Effector memory CD4-positive, alpha-beta T cell (primary cell): Measurements from ENCODE around the gene ECI2.

ENCODE experiments used
- DNase-seq, 3 donors: peaks; one replicate each; pipeline ENCODE4 v3.0.0-alpha.2; 2020
- H3K27ac ChIP-seq: 2 replicates; pipeline ENCODE4 v1.7.0; 2013; ENCODE audit warnings: mild to moderate bottlenecking, low read length, moderate library complexity; ENCODE audit not compliant: insufficient read depth, poor library complexity, severe bottlenecking
- H3K27me3 ChIP-seq: replicated peaks from 2 replicates; pipeline ENCODE4 v1.7.0; 2013; ENCODE audit warnings: mild to moderate bottlenecking, low read length; ENCODE audit not compliant: insufficient read depth, control insufficient read depth, poor library complexity, severe bottlenecking
- H3K36me3 ChIP-seq: 2 replicates; pipeline ENCODE4 v1.7.0; 2013; ENCODE audit warnings: mild to moderate bottlenecking, low read length, moderate library complexity; ENCODE audit not compliant: control insufficient read depth, insufficient read depth
- H3K4me1 ChIP-seq: 2 replicates; pipeline ENCODE4 v1.7.0; 2013; ENCODE audit warnings: low read length, mild to moderate bottlenecking; ENCODE audit not compliant: control insufficient read depth, insufficient read depth, poor library complexity, severe bottlenecking
- H3K4me3 ChIP-seq: 2 replicates; pipeline ENCODE4 v1.7.0; 2013; ENCODE audit warnings: low read length, low read depth, mild to moderate bottlenecking; ENCODE audit not compliant: insufficient read depth, poor library complexity, severe bottlenecking
- H3K9me3 ChIP-seq: 2 replicates; pipeline ENCODE4 v1.7.0; 2013; ENCODE audit warnings: mild to moderate bottlenecking, low read length, moderate library complexity; ENCODE audit not compliant: control insufficient read depth
- total RNA-seq, 3 donors: gene quantifications; one replicate each; lab custom pipeline; 2026; lab: John Stamatoyannopoulos, UW

The ECI2 gene, protein sequence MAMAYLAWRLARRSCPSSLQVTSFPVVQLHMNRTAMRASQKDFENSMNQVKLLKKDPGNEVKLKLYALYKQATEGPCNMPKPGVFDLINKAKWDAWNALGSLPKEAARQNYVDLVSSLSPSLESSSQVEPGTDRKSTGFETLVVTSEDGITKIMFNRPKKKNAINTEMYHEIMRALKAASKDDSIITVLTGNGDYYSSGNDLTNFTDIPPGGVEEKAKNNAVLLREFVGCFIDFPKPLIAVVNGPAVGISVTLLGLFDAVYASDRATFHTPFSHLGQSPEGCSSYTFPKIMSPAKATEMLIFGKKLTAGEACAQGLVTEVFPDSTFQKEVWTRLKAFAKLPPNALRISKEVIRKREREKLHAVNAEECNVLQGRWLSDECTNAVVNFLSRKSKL
- total RNA-seq = 21.7 to 27.5 (median 23.0) reads per million in 3 donors

DNA sequence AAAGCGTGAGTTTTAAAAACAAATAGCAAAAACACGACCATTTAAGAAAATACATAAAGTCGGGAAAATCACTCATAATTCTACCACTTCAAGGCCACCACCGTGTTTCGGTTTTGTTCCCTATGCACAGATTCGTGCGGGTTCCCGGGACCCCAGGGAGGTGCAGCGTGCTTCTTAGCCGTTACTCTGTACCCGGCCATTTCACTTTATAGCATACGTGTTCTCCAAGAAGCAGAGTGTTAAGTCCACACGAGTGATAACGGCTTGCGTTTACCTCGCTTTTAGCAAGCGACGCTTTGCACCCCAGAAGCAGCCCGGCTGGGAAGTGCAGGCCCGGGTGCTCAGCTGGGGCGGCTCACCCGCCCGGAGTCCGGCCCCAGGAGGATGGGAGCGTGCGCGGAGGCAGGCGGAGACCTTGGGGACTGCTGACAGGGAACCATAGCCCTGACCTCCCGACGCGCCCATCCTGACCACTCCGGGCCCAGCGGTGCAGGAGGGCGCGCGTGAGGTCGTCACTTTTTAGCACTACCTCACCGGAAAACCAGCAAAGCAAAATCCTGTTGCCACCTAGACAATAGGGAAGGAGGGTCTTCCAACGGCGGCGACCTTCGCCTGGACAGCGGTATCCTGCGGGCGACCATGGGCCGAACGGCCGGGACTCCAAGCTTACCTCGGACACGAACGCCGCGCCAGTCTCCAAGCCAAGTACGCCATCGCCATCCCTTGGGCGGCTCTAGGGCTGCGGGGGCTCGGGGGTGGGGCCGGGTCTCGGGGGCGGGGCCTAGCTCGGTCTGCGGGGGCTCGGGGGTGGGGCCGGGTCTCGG is at the start of gene ECI2:
ECI2 (minus strand) TSS at position 735 of the 824 bp plus-strand sequence; CDS start at position 720, 15 bp downstream.
- peak in 2 of 3 donors; percentile 28 to 36 for DNase-seq
- Histone ChIP-seq H3K9me3 (no peaks in the 10 kb centered on the region), H3K27me3 (no peaks in the 10 kb centered on the region), H3K36me3 (peaks cover 13% of the 10 kb centered on the region), H3K4me1 (peaks cover 8% of the 10 kb centered on the region), H3K27ac (peak within 1 kb of the TSS; percentile 81), H3K4me3 (peak within 1 kb of the TSS; percentile 80)

DNA sequence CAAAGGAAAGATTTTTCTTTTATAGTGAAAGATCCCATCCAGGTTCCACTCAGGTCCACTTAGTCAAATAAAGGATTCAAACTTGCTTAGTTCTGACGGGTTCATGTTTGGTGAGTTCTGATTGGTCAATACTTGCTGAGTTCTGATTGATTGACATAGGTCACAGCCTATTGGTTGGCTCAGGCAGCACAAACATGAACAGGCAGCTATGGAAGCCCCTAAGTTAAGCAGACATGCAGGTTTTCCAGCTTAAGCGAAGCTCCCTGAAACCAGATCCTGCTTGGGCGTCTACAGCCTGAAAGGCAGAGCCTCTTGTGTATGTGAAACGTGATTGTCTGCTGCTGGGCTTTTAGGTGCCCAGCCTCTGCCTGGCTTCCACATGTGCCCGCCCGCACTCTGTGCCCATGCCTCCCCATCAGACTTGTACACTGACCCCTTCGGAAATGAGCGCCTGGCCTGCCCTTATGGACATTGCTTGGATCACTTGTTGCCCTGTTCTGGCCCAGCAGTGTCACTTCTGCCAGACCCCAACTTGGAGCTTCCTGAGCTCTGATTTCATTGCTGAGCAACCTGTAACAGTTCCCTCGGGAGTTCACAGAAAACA is 45.4 kb upstream of the ECI2 start:
- no peak overlapping the region for H3K27ac ChIP-seq
- no peaks in the 10 kb centered on the region for H3K27me3 ChIP-seq
- no peak overlapping the region for H3K4me3 ChIP-seq
- no peaks in the 10 kb centered on the region for H3K36me3 ChIP-seq
- no peaks in the 10 kb centered on the region for H3K4me1 ChIP-seq
- no peaks in the 10 kb centered on the region for H3K9me3 ChIP-seq
- DNase-seq = no peak

DNA sequence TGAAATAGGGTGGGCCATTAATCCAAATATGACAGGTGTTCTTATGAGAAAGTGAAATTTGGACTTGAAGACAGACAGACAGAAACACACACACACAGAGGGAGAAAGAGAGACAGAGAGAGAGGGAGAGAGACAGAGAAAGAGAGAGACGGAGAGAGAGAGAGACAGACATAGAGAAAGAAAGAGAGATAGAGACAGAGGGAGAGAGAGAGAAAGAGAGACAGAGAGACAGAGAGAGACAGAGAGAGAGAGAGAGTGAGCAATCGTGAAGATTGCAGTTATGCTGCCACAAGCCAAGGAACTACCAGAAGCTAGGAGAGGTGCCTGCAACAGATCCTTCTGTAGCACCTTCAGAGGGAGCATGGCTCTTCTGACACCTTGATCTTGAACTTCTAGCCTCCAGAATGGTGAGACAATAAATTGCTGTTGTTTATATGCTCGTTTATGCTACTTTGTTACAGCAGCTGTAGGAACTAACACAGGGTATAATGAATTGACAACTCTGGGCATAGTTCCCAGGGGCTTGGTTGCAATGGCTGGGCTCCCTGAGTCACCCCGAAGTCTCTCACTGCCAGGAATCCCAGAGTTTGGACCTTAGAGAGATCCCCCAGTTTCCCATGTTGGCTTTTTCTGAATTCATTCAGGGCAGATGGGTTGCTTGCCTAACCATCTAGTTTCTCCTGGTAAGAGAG is 44.7 kb upstream of the ECI2 start:
- no peak overlapping the region for H3K4me3 ChIP-seq
- no peaks in the 10 kb centered on the region for H3K4me1 ChIP-seq
- H3K36me3 ChIP-seq = no peaks in the 10 kb centered on the region
- no peak overlapping the region for H3K27ac ChIP-seq
- H3K27me3 ChIP-seq = no peaks in the 10 kb centered on the region
- no peaks in the 10 kb centered on the region for H3K9me3 ChIP-seq
- DNase-seq = no peak

DNA sequence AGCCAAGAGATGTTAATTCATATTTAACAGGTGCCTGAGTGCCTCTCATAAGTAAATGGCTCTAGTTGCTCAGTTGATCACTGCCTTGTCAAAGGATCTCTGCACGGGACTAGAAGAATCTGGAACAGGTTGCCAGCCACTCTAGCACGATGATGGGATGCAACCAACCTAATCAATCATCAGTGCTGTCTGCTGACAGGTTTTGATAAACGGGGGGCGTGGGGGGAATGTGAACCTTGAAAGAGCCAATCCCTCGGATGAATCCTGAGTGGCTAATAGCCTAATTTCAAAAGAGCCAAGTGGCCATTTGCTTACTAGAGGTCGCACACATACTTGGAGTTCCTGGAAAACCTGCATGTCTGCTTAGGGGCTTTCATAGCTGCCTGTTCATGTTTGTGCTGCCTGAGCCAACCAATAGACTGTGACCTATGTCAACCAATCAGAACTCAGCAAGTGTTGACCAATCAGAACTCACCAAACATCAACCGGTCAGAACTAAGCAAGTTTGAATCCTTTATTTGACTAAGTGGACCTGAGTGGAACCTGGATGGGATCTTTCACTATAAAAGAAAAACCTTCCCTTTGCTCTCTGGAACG is 43.5 kb upstream of the ECI2 start:
- H3K27me3 ChIP-seq = no peaks in the 10 kb centered on the region
- no peak for DNase-seq

DNA sequence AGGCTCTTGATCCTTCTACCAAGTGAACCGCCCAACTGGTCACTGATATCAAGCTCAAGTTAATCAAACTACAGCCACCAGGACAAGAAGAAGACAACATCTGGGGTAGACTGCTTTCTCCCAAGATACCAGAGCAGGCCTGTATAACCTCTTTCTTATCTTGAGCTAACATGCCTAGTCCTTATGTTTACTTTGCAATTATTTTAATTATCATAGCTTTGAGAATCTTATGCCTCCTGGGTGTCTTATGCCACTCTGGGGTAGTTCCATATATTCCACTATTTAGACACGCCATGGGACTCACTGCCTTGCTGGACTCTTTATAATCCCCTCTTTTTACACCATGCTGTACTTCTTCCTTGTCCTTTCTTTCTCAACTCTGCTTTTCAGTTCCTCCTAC is 41.5 kb upstream of the ECI2 start:
- H3K27me3 ChIP-seq = no peaks in the 10 kb centered on the region
- no peak overlapping the region for H3K4me3 ChIP-seq
- H3K9me3 ChIP-seq = no peaks in the 10 kb centered on the region
- no peaks in the 10 kb centered on the region for H3K4me1 ChIP-seq
- no peaks in the 10 kb centered on the region for H3K36me3 ChIP-seq
- H3K27ac ChIP-seq = no peak overlapping the region
- DNase-seq = no peak

More for the DNA sequence above, 43.5 kb upstream of the ECI2 start:
- H3K27ac ChIP-seq = no peak overlapping the region
- no peak overlapping the region for H3K4me3 ChIP-seq
- H3K9me3 ChIP-seq = no peaks in the 10 kb centered on the region
- H3K4me1 ChIP-seq = no peaks in the 10 kb centered on the region
- no peaks in the 10 kb centered on the region for H3K36me3 ChIP-seq

DNA sequence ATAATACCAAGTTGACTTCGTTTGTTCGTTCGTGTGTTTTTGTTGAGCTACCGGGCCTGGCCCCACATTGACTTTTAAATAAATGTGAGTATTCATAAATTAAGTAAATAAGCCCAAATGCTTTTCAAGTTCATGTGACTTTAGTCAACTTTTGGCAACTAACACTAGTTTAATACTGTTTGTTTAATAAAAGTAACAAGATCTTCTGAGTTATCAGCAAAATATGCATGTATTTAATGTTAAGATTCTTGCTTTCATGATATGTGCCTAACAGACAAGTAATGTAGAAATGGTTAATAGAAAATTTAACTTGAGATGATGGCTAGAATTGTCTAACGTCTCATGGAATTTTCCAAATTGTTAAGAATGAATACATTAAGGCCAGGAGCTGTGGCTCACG is 38.7 kb upstream of the ECI2 start:
- Histone ChIP-seq H3K36me3 (no peaks in the 10 kb centered on the region), H3K27ac (no peak overlapping the region), H3K4me1 (no peaks in the 10 kb centered on the region), H3K4me3 (no peak overlapping the region), H3K9me3 (no peaks in the 10 kb centered on the region), H3K27me3 (no peaks in the 10 kb centered on the region)
- no peak for DNase-seq

DNA sequence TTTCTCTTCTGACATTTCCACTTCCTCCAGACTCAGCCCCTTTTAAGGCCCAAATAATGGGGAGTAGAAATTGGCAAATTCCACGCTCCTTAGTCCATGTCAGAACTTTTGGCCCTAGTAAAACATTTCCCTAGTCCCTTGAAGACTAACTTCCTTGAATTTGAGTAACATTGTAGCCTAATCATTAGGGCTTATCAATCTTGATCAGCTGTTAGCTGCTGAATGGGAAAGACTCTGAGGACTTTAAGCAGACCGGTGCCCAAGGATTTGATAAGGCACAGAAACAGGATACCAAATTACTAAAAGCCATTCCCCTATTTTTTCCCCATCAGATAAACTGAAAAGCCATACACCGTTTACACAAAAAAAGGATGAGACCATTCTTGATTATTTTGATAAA is 37.0 kb upstream of the ECI2 start:
- Histone ChIP-seq H3K27me3 (no peaks in the 10 kb centered on the region), H3K9me3 (no peaks in the 10 kb centered on the region), H3K4me3 (no peak overlapping the region), H3K4me1 (no peaks in the 10 kb centered on the region), H3K36me3 (no peaks in the 10 kb centered on the region), H3K27ac (no peak overlapping the region)
- no peak for DNase-seq

DNA sequence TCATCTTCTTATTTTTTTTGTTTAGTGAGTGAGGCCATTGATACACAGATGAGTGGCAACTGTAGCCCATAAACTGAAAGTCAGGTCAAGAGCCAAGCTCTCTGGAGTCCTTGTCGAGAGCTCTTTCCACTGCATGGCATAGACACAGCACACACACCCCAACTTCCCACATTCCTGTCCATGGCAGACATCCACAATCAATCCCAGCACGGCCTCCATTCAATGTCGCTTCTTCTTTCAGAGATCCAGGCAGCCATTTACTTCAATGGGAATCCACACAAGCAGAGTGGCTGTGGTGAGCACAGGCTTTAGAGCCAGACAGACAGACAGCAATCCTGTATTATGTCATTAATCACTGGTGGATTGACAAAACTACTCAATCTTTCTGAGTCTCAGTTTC is 34.9 kb upstream of the ECI2 start:
- no peak for DNase-seq
- Histone ChIP-seq H3K36me3 (no peaks in the 10 kb centered on the region), H3K9me3 (no peaks in the 10 kb centered on the region)

DNA sequence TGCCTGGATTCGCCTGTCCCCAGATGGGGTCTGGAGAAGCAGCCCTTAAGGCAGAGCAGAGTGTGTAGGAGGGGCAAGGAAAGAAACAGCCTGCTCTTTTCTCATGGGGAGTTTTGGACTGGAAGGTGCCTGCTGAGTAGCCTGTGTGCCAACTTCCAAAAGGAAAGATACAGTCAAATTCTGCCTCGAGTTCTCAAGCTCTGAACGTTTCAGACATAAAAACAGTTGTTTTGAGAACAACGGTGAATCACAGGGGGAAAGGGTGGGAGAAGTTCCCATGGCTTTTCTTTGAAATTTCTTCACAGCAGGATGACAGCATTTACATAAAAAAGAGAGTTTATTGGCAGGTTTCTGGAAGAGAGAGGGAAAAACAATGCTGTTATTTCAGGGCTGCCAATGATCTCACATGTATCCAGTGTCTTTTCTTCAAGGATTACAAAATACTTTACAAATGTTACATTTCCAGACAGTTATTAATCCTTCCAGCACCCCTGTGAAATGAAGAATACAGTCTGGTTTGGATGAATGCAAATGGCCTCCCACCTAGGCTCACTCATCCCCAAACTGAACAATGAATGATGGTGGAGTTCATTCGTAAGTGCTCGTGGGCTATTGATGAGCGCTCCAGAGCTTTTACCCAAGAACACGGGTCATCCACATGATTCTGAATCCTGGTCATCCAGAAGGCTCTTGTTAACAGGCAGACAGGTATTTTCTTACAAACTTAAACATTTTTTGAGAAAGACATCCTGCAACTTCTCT is 33.8 kb upstream of the ECI2 start:
- Histone ChIP-seq H3K9me3 (no peaks in the 10 kb centered on the region), H3K4me3 (no peak overlapping the region), H3K27me3 (no peaks in the 10 kb centered on the region), H3K36me3 (no peaks in the 10 kb centered on the region), H3K4me1 (no peaks in the 10 kb centered on the region), H3K27ac (no peak overlapping the region)
- DNase-seq = no peak

More for the DNA sequence above, 34.9 kb upstream of the ECI2 start:
- Histone ChIP-seq H3K4me1 (no peaks in the 10 kb centered on the region), H3K4me3 (no peak overlapping the region), H3K27ac (no peak overlapping the region), H3K27me3 (no peaks in the 10 kb centered on the region)
